HG03378 (cell line): ENCODE measurements around the gene LY6G5B.

Source experiments
- ATAC-seq: cut with Tn5 transposase; IDR thresholded peaks from one replicate; pipeline ENCODE4 v1.9.1; 2021; ENCODE audit warnings: mild to moderate bottlenecking, moderate library complexity; ENCODE audit not compliant: unreplicated experiment

Gene LY6G5B

DNA sequence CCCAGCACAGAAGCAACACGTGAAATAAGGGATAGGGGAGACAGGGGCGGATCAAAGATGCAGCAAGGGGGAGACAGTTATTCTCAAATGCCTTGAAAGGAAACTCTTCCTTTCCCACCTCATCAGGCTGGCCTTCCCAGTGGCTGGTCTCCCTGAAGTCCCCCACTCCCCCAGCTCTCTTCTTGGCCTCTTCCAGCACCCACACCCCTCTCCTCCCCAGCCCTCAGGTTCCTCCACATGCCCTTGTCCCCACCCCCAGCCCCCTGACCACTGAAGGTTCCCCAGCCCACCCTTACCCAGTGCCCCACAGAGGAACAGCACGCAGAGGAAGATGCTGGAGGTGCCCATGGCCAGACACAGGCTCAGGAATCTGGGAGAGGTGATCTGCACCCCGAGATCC lies 43.7 kb downstream of the LY6G5B start:
- ATAC-seq = no peak

DNA sequence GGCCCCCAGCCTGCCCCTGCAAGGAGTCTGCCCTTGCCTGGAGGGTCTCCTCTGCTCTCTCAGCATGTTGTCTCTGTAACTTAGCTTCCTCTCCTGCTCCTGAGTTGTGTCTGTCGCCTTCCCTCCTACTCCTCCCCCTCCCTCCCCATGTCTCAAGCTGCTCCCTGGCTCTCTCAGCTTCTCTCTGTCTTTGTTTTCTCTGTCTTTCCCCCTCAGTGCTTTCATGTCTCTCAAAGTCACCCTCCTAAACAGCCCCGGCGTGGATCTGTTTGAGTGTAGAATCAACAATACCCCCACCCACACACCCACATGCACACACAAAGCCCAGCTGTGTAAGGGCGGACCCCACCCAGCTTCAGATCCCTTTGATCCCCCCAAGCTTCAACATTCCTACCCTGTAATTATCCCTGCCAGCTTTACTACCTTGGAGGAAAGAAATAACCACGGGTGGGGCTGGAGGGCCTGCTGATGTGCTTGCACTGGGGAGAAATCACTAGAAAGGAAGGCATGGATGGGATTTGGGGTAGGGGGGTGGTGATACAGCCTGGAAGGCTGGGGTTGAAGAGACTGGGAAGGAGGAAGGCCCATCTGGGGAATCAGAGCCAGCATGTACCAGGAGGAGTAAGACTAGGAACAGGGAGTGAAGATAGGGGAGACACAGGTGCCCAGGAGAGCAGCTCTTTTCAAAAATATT lies 44.4 kb downstream of the LY6G5B start:
- no peak for ATAC-seq

DNA sequence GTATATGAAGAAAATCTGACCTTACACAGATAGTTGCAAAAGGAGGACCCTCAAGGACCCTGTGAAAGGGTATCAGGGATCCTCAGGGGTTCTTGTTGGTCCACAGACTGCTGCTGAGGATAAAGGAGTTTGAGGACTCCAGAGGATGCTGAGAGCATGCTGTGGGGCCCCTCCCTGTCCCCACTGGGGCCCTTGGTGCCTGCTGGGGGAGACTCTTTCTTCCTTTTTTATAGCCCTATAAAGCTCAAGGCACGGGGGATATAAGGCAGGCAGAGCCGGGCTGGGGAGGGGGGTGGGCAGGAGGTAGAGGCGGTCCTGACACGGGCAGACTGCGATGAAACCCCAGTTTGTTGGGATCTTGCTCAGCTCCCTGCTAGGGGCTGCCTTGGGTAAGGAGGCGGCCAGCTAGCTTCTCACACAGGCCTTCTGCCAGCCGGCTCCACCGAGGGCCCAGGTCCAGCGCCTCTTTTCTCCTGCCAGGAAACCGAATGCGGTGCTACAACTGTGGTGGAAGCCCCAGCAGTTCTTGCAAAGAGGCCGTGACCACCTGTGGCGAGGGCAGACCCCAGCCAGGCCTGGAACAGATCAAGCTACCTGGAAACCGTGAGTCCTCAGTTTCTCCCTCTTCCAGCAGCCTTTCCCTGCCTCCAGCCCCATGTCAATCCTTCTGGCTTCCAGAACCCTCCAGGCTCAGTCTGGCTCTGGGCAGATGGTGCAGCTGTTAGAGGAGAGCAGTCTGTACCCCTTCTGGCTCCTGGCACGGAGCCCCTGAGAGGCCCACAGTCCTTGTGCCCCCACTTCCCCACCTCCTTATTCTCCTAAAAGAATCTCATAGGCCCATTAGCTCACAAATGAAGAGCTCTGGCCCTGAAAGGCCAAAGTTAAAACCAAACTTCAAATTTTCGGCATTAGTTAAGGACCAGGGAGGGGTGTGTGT lies 45.5 kb downstream of the LY6G5B start, which contains the start of gene LY6G6D:
Gene LY6G6D (plus strand): TSS at position 327 of the 937 bp plus-strand sequence. CDS start 8 bp downstream, at position 335.
- no peak for ATAC-seq

DNA sequence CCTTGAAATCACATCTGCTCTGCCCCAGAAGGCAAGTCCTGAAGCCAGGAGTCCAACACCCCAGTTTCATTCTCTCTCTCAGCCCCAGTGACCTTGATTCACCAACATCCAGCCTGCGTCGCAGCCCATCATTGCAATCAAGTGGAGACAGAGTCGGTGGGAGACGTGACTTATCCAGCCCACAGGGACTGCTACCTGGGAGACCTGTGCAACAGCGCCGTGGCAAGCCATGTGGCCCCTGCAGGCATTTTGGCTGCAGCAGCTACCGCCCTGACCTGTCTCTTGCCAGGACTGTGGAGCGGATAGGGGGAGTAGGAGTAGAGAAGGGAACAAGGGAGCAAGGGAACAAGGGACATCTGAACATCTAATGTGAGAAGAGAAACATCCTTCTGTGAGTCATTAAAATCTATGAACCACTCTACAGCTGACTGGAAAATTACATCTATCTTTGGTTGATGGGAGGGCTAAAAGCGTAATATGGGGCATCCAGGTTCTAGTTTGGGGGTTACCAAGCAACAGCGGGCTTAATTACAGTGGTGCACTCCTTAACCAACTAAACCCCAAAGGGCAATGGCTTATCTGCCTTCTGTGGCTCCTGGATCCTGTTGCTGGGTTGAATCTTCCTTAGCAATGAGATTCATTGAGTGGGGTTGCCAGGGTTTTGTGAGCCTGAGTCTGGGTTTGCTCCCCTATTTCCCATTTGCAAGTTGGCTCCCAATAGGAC lies 47.9 kb downstream of the LY6G5B start:
- ATAC-seq = no peak

DNA sequence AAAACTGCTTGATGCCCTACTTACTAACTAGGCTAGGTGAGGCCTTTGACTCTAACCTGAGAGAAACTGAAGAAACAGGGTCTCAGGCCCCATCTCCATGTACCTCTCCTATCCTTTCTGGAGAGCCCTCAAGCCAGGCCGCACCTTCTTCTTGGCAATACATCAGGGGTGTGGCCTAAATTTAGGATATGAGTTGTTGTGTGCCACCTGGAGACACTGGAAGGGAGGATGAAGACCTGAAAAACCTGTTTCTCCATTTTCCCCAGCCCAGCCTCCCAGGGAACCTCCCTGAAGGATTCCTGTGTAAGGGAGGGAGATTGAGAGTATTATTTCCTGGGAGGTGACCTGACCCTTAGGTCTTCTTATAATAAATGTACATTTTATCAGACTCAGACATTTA lies 48.5 kb downstream of the LY6G5B start:
- ATAC-seq = no peak

DNA sequence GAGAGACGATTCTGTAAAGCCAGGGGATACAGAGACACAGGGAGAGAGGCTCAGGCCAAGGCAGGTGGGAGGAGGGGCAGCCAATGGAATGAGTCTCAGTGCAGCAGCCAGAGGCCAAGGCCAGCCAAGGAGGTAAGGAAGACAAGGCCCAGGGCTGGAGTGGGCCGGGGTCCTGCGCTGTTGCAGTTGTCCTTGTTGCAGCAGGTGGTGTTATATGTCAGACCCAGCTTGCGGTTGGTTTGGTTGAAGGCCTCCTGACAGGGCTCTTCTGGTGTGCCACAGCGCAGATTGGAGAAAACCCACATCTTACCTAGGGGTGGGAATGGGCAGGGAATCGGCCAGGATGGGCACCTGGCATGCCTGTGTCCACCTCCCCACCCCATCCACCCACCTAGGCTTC lies 49.2 kb downstream of the LY6G5B start:
- no peak for ATAC-seq

DNA sequence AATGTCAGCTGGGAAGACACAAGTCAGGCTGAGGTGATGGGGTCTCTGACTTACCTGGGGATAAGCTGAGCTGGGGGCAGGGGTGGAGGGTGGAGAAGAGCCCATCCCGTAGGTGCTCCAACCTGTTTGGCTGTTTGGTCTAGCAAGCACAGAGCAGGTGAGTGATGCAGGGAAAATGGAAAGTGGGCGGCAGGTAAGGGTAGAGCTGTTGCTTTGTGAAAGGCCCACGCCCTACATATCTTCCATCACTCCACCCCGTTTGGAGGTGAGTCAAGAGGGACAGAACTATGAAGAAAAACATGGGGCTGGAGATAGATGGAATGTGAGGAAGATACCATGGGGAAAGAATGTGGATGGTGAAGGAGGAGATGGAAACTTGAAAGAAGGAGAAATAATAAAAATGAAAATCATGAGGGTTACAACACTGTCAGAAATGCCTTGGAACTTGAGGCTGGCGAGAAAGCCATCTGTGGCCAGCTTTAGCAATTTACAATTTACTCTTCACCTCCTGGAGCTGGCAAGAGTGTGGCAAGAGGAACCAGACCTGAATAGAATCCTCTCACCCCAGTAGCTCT lies 50.5 kb downstream of the LY6G5B start:
- ATAC-seq = no peak

DNA sequence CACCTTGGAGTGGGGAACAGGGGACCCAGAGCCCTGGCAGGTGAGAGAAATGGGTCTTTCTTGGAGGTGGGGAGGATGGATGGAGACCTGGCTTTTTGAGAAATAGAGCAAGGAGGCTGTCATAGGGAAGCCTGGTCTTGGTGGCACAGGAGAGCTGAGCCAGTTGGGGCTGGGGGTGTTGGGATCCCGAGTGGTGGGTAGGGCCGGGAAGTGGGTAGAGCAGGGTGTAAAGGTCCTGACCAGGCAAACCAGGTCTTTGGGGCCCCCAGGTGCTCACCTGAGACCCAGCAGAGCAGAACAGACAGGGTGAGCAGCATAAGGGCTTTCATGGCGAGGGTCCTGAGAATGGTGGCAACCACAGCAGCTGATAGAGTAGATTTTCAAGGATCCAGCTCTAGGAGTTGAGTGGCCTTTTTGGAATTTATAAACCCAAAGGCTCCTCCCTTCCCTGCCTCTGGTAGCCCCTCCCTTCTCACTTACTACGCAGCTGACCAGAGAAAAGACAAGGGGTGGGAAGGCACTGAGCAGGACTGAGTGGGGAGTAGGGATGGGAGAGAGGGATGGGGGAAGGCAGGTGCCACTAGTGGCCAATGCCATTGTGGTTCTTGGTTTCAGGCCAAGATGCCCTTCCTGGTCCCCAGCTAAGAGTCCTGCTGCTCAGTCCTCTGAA lies 51.7 kb downstream of the LY6G5B start, which contains the start of gene LY6G6C:
Gene LY6G6C (minus strand): TSS at position 396 of the 670 bp plus-strand sequence. CDS start 67 bp downstream, at position 329.
- no peak for ATAC-seq

DNA sequence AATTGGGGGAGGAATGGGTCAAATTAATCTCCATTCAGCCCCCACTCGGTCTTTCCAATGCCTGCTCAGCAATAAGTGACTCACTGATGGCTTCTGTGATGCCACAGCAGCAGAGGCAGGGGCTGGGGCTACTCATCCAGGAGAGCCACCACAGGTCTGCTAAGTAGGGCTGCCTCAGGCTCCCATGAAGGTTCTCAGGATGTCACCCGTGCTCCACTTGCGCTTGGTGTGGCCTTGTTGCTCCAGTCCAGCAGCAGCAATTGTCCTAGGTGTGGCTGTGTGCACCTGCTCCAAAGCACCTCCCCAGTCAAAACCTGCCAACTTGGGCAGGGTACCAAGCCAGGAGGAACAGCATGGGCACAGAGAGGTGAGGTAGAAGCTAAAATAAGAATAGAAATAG lies 52.4 kb downstream of the LY6G5B start:
- ATAC-seq = no peak
